Stimulated activated CD8-positive, alpha-beta memory T cell treated with anti-CD3 and anti-CD28 coated beads, Interleukin-4, amount 100 ng/mL, for 24 hours (primary cell): Measurements from ENCODE around the gene TJP1.
"Not testable (repeated sequence)": the region's sequence is repeated elsewhere in the genome, so short reads cannot be mapped to it uniquely, and the experiment has no call there.

Experiments
- DNase-seq: peaks from one replicate; pipeline ENCODE4 v3.0.0-alpha.2; 2020; ENCODE audit warnings: low read depth

TJP1 gene

GRCh38 chr15:29699791-29700190 lies 122.5 kb downstream of the TJP1 start:
- no peak for DNase-seq

GRCh38 chr15:29698030-29698701 lies 124.1 kb downstream of the TJP1 start:
- DNase-seq, result no peak

GRCh38 chr15:29696950-29697738 lies 125.1 kb downstream of the TJP1 start:
- DNase-seq, result no peak

- not testable (repeated sequence) for DNase-seq
Measured at GRCh38 chr15:29696506-29696905, 125.8 kb downstream of the TJP1 start.

GRCh38 chr15:29695489-29696167 lies 126.6 kb downstream of the TJP1 start:
- no peak for DNase-seq

- DNase-seq, result no peak
Measured at GRCh38 chr15:29693225-29693624, 129.0 kb downstream of the TJP1 start.

GRCh38 chr15:29692527-29692926 lies 129.7 kb downstream of the TJP1 start:
- no peak for DNase-seq

DNA sequence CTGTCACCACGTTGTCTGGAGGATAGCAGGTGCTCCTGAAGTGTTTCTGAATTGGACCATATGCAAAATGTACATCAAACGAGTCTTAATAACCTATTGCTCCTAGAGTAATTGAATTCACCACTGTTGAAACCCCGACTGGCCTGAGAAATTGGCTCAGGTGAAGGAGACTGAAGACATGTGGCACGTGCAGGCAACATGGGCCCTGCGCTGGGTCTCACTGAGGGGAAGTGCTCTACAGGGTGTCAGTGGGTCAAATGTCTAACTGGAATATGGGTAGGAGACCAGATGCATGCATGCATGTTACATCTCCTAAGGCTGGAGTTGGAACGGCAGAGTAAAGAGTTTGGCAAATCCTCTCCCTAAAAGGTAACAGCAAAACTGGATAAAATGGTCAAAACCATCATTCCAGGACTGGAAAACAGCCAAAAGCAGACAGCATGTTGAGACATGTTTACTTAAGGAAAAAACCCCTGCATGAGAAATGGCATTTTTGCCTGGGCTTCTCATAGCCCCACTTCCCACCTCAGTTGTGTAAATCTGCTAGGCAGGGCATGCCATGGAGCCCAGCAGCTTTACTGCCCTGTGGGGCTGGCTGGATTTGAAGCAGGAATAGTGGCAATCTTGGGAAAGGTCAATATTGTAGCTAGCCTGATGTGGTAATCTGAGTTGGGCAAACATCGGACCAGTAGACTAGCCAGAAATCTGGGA lies 131.3 kb downstream of the TJP1 start:
- DNase-seq, result no peak

- DNase-seq, result no peak
Measured at GRCh38 chr15:29689287-29689986, 132.8 kb downstream of the TJP1 start.

DNA sequence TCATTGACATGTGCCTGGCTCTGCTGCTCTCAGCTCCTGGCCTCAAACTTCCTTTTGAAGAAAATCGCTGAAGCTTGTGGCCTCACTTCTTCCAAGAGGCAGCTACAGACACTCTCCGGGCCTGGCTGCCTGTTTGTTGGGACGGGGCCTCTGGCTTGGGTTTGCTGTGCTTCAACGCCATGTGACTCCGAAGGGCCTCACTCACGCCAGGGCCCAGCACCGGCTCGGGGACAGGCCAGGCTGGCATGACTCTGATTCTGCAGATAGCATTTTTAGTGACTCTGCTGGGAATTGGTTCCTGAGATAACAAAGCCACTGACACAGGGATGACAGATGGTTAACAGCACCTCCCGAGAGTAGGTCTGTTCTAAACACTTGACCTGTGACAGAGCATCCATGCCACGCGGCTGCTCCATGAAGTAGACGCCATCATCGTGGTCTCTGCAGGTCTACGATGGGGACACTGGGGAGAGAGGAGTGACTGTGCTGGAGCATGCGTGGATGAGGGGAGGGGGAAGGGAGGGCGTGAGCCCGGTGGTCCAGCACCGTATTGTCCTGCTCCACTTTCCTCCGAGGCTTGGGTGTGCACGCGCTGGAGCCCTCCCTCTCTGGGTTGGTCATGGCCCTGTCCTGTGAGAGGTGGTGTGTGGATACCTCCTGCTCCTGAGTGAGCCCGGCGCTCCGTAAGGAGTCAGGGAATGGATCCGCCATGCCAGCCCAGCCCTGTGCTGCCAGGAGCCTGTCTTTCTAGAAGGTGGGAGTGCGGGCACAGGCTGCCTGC lies 133.6 kb downstream of the TJP1 start:
- no peak for DNase-seq

- DNase-seq, result no peak
Measured at GRCh38 chr15:29687939-29688505, 134.2 kb downstream of the TJP1 start.

DNA sequence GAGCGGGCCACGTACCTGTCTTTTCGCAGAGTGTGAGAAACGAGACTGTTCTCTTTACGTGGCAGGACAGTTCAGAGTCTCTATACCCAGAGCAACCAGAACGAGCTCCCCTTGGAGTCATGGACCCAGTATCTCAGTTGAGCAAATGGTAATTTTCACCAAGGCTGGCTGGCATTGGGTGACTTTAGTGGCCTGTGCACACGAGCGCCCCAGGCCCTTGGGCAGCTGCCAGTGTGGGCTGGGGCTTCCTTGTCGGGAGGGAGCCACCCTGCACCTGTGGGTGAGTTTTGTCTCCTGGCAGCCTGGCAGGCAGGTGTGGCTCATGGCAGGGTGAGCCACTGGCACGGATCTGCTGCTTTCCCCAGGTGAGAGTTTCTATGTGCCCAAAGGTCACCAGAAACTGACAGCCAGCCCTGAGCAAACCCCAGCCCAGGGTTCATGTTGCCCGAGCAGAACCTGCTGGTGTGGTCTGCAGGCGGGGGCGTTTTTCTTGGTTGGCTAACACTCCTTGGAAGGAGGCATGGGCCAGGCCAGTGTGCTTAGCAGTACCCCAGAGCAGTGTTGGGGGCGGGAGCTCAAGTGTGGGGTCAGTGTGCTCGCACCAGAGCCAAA lies 135.0 kb downstream of the TJP1 start:
- no peak for DNase-seq

- DNase-seq, result no peak
Measured at GRCh38 chr15:29686445-29687203, 135.6 kb downstream of the TJP1 start.

DNA sequence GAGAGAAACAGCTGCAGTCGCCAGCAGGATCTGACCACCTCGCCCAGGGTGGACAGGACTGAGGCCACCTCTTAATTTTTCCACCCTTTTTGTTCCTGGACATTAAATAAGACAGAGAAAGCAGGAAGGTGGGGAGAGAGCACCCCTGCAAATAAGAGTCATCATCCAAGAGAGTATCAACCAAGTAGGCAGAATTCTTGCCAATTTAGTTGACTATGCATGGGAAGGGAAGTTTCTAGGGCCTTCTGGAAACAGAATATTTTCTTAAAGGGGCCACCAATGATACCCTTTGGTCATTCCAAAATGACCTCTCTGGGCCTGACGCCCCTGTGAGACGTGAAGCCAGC lies 136.2 kb downstream of the TJP1 start:
- no peak for DNase-seq

GRCh38 chr15:29685156-29686078 lies 136.9 kb downstream of the TJP1 start:
- no peak for DNase-seq

DNA sequence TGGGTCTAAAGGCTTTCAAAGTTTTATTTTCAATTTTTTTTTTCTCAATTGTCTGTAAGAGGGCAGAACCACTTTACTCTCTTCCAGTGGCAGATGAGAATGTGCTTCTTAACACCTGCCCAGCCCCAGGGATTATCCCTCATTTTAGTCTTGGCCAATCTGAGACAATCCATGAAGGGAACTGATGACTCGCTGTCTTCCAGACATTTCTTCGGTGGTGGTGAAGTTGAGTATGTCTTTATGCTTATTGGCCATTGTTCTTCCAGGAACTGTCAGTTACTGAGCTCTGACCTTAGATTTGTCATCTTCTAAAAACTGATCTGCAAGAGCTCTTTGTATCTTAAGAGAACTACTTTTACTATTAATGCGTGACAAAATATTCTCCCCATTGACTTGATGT lies 139.5 kb downstream of the TJP1 start:
- DNase-seq, result no peak

GRCh38 chr15:29682361-29682760 lies 139.9 kb downstream of the TJP1 start:
- DNase-seq, result no peak

- no peak for DNase-seq
Measured at GRCh38 chr15:29681946-29682345, 140.3 kb downstream of the TJP1 start.
